Loucy (cell line): ENCODE measurements around the gene PDLIM4.

Experiments used
- EZH2phosphoT487 ChIP-seq: fragments of 200-600 bp; IDR thresholded peaks from 2 replicates; pipeline ENCODE4 v1.6.1; 2018; ENCODE audit warnings: antibody characterized with exemption, mild to moderate bottlenecking, moderate library complexity, borderline replicate concordance
- TF ChIP-seq, protein P1 (sequence below): fragments of 200-600 bp; sonication (generic); conservative IDR thresholded peaks from 2 replicates; pipeline ENCODE4 v1.5.1; 2014; ENCODE audit warnings: mild to moderate bottlenecking, antibody characterized with exemption, low read length

DNA sequence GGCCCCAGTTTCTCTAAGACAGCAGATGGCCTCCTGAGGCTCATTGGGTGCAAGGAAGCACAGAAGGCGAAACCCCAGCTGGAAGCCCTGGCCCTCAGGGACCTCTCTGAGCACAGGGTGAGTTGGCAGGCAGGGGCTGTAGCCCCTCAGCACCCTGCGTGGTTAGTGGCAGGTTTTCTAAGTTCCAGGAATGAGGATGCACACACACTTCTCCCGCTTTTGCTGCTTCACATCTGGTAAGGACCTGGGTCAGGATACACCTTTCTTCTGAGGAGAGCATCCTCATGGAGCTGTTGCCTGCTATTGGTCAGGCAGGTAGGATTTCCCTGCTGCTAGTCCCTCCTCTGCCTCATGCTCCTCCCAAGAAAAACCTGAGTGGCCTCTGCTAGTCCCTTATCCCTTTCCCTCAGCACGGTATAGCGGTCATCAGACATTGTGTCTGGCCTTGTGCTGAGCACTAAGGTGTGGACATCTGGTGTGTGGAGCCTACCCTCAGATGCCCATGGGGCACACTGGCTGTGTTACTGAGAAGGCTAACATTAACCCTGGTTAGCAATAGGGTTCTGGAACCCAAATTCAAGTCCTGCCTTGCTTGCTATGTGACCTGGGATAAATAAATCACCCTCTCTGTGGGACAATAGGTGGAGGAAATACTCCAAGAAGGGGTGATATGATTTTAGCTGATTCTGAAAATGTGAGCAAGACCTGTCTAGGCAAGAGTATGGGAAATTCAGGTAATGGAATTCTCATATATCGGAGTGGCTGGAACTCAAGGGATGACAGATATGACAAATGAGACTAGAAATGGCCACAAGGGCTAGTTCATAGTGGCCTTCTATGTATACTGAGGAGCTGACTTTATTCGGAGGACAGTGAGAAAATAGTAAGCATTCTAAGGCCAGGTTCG, 38.3 kb downstream of the PDLIM4 start:
- TF ChIP-seq, protein P1, sequence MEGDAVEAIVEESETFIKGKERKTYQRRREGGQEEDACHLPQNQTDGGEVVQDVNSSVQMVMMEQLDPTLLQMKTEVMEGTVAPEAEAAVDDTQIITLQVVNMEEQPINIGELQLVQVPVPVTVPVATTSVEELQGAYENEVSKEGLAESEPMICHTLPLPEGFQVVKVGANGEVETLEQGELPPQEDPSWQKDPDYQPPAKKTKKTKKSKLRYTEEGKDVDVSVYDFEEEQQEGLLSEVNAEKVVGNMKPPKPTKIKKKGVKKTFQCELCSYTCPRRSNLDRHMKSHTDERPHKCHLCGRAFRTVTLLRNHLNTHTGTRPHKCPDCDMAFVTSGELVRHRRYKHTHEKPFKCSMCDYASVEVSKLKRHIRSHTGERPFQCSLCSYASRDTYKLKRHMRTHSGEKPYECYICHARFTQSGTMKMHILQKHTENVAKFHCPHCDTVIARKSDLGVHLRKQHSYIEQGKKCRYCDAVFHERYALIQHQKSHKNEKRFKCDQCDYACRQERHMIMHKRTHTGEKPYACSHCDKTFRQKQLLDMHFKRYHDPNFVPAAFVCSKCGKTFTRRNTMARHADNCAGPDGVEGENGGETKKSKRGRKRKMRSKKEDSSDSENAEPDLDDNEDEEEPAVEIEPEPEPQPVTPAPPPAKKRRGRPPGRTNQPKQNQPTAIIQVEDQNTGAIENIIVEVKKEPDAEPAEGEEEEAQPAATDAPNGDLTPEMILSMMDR, result no peak
- no peak for TF ChIP-seq EZH2phosphoT487
